GM20000 (cell line): ENCODE data around the gene ODAD3.

ENCODE experiments used
- DNase-seq: peaks from one replicate; pipeline ENCODE4 v3.0.0; 2012; ENCODE audit warnings: low spot score
- TF ChIP-seq, protein P1 (sequence below): IDR thresholded peaks from 2 replicates; pipeline ENCODE4 v1.5.1; 2012; ENCODE audit warnings: mild to moderate bottlenecking, control low read depth; ENCODE audit errors: extremely low read depth, missing control alignments

The ODAD3 gene

GRCh38 chr19:11373166-11373884 is 61.6 kb downstream of the ODAD3 start:
- DNase-seq = no peak
- TF ChIP-seq, protein P1, sequence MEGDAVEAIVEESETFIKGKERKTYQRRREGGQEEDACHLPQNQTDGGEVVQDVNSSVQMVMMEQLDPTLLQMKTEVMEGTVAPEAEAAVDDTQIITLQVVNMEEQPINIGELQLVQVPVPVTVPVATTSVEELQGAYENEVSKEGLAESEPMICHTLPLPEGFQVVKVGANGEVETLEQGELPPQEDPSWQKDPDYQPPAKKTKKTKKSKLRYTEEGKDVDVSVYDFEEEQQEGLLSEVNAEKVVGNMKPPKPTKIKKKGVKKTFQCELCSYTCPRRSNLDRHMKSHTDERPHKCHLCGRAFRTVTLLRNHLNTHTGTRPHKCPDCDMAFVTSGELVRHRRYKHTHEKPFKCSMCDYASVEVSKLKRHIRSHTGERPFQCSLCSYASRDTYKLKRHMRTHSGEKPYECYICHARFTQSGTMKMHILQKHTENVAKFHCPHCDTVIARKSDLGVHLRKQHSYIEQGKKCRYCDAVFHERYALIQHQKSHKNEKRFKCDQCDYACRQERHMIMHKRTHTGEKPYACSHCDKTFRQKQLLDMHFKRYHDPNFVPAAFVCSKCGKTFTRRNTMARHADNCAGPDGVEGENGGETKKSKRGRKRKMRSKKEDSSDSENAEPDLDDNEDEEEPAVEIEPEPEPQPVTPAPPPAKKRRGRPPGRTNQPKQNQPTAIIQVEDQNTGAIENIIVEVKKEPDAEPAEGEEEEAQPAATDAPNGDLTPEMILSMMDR = no peak

GRCh38 chr19:11370744-11371143 is 64.2 kb downstream of the ODAD3 start:
- no peak for DNase-seq
- TF ChIP-seq, protein P1 = no peak
